Adipocyte (in vitro differentiated cells): ENCODE measurements around the gene CLDN20.
"Not testable (repeated sequence)": the region's sequence is repeated elsewhere in the genome, so short reads cannot be mapped to it uniquely, and the experiment has no call there.

Experiments used
- DNase-seq: peaks from one replicate; pipeline ENCODE4 v3.0.0-alpha.2; 2015; ENCODE audit warnings: low read depth
- H3K27me3 ChIP-seq: replicated peaks from 2 replicates; pipeline ENCODE4 v1.7.0; 2013; ENCODE audit warnings: mild to moderate bottlenecking, low read length, moderate library complexity; ENCODE audit not compliant: control insufficient read depth, insufficient read depth
- H3K36me3 ChIP-seq: 2 replicates; pipeline ENCODE4 v1.7.0; 2013; ENCODE audit warnings: low read length, mild to moderate bottlenecking, moderate library complexity; ENCODE audit not compliant: control insufficient read depth, insufficient read depth, severe bottlenecking
- H3K4me1 ChIP-seq: 2 replicates; pipeline ENCODE4 v1.7.0; 2013; ENCODE audit warnings: mild to moderate bottlenecking, low read length, moderate library complexity; ENCODE audit not compliant: control insufficient read depth, insufficient read depth
- H3K4me3 ChIP-seq: 2 replicates; pipeline ENCODE4 v1.7.0; 2013; ENCODE audit warnings: mild to moderate bottlenecking, low read length, moderate library complexity
- H3K9ac ChIP-seq: 2 replicates; pipeline ENCODE4 v1.7.0; 2013; ENCODE audit warnings: mild to moderate bottlenecking, low read length, moderate library complexity
- H3K9me3 ChIP-seq: 2 replicates; pipeline ENCODE4 v1.7.0; 2013; ENCODE audit warnings: mild to moderate bottlenecking, low read length, moderate library complexity; ENCODE audit not compliant: control insufficient read depth

The CLDN20 gene, protein sequence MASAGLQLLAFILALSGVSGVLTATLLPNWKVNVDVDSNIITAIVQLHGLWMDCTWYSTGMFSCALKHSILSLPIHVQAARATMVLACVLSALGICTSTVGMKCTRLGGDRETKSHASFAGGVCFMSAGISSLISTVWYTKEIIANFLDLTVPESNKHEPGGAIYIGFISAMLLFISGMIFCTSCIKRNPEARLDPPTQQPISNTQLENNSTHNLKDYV

DNA sequence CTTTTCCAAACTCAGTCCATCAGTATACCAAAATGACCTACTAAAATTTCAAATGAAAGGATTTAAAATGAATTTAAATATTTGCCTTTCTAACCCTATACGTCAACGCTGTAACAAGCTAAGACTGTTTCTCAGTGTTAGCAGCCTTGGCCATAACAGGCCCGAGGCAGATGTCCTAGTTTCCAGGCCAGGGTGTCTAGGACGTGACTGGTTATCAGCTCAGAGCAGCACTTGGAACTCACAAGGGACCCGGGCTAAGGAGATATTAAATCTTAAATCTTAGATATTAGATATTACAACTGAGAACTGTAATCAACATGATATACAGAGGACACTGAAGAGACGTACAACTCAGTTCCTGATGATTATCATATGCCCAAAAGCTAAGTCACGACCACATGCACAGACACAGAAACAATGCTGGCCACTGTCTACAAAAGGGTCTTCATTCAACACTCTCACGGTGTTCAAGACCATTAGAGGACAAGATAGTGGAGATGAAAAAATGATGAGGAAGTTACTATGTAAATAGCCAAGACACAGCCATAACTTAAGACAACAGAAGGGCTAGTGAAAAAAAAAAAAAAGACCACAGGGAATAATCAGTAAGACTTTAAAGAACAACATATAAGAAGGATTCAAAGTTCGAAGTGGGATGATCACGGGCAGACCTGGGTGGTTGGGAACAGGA lies at the start of gene CLDN20:
Gene CLDN20 (plus strand): TSS at position 641 of the 691 bp plus-strand sequence. CDS start 11,707 bp downstream, outside the sequence.
- Histone ChIP-seq H3K4me1 (peaks cover 5% of the 10 kb centered on the region), H3K36me3 (peaks cover 8% of the 10 kb centered on the region), H3K4me3 (no peak within 1 kb of the TSS), H3K9me3 (no peaks in the 10 kb centered on the region), H3K9ac (no peak within 1 kb of the TSS), H3K27me3 (no peaks in the 10 kb centered on the region)
- no peak for DNase-seq

DNA sequence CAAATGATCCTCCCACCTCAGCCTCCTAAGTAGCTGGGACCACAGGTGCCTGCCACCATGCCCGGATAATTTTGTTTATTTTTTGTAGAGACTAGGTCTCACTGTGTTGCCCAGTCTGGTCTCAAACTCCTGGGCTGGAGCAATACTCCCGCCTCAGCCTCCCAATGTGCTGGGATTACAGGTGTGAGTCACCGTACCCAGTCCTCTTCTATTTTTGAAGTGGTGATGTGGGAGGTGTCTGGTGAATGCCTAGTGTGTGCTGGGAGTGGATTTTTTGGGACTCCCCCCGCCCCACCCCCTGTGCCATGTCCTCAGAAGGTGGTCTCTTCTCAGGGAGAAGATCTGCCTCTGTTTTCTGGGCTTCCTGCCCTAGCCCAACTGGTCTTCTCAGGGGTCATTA lies 47.9 kb upstream of the CLDN20 start:
- DNase-seq = no peak
- Histone ChIP-seq H3K4me1 (no peaks in the 10 kb centered on the region), H3K4me3 (no peak overlapping the region), H3K36me3 (no peaks in the 10 kb centered on the region), H3K27me3 (no peaks in the 10 kb centered on the region), H3K9me3 (no peaks in the 10 kb centered on the region), H3K9ac (no peak overlapping the region)

DNA sequence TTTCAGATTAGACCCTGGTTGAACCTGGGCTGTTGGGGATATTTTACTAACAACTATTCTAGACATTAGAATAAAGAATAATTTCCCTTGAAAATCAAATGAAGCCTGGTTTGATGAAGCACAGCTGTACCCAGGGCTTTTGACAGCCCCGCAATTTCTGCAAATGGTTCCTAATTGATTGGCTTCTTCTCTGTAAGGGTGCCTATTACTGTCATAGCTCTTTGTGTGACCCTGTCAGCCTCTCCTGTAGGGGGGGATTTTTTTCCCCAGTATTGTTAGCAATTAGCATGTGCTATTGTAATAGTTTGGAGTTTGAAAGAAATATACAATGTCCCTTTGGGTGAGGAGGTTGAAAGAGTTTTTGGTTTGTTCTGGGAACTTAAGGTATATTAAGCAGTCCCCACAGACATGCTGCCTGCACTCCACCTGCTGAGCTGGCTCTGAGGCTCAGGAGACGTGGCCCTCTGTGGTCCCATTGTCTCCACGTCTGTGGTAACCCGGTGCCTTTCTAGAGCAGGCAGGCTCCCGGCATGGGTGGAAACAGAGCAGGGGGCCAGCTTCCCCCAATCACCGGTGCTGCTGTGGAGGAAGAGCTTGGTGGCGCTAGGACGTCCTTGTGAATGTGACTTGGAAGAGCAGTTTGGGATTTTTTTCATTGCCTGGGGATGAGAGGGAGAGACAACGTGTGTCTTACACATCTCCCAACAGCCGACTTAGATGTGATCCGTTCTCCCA lies 47.3 kb upstream of the CLDN20 start:
- H3K4me3 ChIP-seq = no peak overlapping the region

DNA sequence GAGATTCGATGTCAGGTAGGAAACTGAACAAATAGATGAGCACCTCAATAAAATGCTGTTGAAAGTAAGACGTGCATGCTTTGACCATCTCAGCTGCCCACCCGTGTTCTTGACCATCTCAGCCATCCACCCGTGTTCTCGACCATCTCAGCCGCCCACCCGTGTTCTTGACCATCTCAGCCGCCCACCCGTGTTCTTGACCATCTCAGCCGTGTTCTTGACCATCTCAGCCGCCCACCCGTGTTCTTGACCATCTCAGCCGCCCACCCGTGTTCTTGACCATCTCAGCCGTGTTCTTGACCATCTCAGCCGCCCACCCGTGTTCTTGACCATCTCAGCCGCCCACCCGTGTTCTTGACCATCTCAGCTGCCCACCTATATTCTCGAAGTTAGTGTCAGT lies 45.1 kb upstream of the CLDN20 start:
- not testable (repeated sequence) for H3K9me3 ChIP-seq, H3K4me1 ChIP-seq, H3K36me3 ChIP-seq, H3K27me3 ChIP-seq, DNase-seq, H3K9ac ChIP-seq, H3K4me3 ChIP-seq

More for the DNA sequence above, 47.3 kb upstream of the CLDN20 start:
- H3K4me1 ChIP-seq = no peaks in the 10 kb centered on the region
- no peaks in the 10 kb centered on the region for H3K9me3 ChIP-seq
- no peak overlapping the region for H3K9ac ChIP-seq
- H3K27me3 ChIP-seq = no peaks in the 10 kb centered on the region
- DNase-seq = no peak
- no peaks in the 10 kb centered on the region for H3K36me3 ChIP-seq

DNA sequence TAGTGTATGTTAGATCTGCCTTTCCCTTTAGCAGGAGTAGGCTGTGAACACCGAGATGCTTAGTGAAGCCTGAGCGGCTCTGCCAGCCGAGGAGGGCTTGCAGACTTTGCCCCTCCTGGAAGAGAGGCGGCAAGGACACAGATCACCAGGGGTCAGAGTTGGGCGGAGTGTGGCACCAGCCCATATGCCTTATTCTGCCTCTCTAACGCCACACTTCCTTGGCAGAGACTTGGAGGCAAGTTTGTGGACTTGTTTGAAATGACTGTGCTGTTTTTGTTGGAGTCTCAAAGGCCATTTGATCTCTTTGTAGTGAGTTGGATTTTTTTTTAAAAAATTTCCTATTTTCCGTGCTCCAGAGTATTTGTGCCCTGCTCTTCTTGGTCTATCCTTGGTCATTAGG lies 44.5 kb upstream of the CLDN20 start:
- H3K9ac ChIP-seq = no peak overlapping the region
- peaks cover 7% of the 10 kb centered on the region for H3K4me1 ChIP-seq
- H3K27me3 ChIP-seq = no peaks in the 10 kb centered on the region
- DNase-seq = no peak
- H3K36me3 ChIP-seq = no peaks in the 10 kb centered on the region
- H3K4me3 ChIP-seq = no peak overlapping the region
- no peaks in the 10 kb centered on the region for H3K9me3 ChIP-seq

DNA sequence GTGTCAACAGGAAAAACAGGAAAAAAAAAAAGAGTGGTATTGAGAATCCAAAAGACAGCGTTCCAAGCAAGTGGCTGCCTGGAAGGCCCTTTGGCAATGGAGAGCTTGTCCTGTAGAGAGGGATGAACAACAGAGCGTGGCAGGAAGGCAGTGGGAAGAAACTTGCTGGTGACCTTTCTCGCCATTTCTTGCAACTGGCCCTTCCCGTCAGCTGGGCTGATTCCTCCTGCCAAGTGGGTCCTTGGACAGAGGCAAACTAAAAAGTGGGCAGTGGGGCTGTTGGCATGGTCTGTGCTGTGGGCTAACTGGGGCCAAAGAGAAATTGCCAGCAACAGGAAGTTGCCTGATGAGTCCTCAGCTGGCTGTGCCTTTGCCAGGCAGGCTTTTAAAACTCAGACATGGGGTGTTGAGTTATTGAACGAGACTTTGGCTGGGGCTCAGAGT lies 43.9 kb upstream of the CLDN20 start:
- H3K36me3 ChIP-seq = no peaks in the 10 kb centered on the region
- H3K9me3 ChIP-seq = no peaks in the 10 kb centered on the region
- DNase-seq = no peak
- no peak overlapping the region for H3K4me3 ChIP-seq
- H3K27me3 ChIP-seq = no peaks in the 10 kb centered on the region
- peaks cover 8% of the 10 kb centered on the region for H3K4me1 ChIP-seq
- H3K9ac ChIP-seq = no peak overlapping the region

DNA sequence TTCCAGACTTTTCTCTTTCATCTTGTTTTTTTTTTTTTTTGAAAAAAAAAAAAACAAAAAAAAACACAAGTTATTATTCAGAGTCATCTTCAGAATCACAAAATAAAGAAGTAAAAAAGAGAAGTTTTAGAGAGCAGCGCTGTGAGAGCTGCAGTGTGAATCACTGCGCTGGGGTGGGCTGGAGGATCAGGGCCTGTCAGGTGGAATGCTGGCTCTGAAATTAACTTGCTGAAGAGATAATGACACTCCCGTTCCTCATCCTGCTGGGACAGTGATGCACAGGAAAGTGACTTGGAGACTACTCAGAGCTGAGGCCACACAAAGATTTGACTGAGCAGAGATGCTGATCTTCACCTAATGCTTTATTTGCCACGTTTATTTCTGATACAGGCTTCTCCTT lies 42.7 kb upstream of the CLDN20 start:
- no peak overlapping the region for H3K9ac ChIP-seq
- no peaks in the 10 kb centered on the region for H3K27me3 ChIP-seq
- no peaks in the 10 kb centered on the region for H3K36me3 ChIP-seq
- peaks cover 8% of the 10 kb centered on the region for H3K4me1 ChIP-seq
- no peaks in the 10 kb centered on the region for H3K9me3 ChIP-seq
- DNase-seq = no peak
- H3K4me3 ChIP-seq = no peak overlapping the region

DNA sequence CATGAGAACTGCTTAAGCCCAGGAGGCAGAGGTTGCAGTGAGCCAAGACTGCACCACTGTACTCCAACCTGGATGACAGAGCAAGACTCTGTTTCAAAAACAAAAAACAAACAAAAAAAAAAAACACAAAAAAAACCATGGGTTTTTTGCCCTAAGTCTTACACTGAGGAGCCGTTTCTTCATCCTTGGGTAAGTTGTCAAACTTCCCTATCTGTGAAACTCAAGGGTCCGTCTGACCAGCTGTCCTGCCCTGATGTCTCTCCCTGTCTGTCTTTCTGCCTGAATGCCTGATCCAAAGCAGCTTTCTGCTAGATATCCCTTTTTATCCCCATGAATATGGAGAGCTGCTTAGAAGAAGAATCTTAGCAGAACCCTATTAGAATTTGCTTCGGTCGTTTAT lies 41.3 kb upstream of the CLDN20 start:
- no peak overlapping the region for H3K4me3 ChIP-seq
- no peak for DNase-seq
- no peaks in the 10 kb centered on the region for H3K36me3 ChIP-seq
- no peak overlapping the region for H3K9ac ChIP-seq
- peaks cover 8% of the 10 kb centered on the region for H3K4me1 ChIP-seq
- no peaks in the 10 kb centered on the region for H3K27me3 ChIP-seq
- no peaks in the 10 kb centered on the region for H3K9me3 ChIP-seq

DNA sequence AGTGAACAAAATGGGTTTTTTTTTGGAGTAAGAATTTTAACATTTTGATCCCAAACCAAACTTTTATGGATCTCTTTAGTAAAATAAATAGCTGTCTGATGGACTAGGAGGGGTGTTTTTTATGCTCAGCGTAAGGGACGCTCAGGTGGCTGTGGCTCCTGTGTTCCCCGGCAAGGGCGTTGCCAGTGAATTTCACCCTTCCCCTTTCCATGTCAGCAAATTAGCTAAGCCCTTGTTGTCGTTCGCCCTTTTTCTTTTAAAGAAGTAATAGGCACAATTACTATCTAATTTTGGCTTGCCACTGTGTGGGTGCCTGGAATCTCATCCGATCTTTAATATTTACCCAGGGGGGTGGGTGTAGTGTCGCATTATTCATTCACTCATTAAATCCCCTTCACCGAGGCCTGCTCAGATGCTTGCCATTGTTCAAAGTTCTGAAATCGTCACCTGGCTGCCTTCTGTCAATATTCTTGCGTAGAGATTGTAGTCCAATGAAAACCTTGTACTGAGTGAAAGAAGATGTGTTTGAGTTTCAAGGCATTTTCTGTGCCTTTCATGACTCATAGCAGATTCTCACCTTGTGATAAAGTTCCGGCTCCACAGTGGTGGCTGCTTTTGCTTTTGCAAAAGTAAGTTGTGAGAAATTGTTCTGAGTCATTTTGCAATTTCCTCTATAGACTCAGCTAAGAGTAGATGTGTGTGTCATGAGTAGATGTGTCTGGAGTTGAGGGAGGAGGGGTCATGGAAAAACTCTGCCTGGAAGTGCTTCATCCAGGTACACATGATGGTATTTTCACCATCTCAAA lies 40.0 kb upstream of the CLDN20 start:
- Histone ChIP-seq H3K27me3 (no peaks in the 10 kb centered on the region), H3K4me1 (peaks cover 15% of the 10 kb centered on the region), H3K36me3 (no peaks in the 10 kb centered on the region), H3K9me3 (no peaks in the 10 kb centered on the region), H3K4me3 (no peak overlapping the region), H3K9ac (no peak overlapping the region)
- DNase-seq = peak; percentile 51

DNA sequence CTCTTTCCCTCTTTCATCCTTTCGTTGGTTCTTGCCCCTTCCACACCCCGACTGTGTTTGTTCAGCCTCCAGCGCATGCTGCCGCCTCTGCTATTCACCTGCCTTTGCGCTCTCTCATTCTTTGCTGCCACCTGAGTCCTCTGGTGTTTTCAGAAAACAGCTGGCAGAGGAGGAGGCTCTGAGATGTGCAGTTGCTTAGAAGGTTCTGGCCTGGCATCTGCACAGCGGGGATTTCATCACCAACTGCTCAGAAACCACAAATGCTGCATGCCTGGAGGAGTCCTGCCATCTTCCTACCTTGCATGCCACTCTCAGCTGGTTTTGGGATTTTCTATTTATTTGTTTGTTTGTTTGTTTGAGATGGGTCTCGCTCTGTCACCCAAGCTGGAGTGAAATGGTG lies 39.2 kb upstream of the CLDN20 start:
- DNase-seq = no peak
- no peaks in the 10 kb centered on the region for H3K36me3 ChIP-seq
- no peak overlapping the region for H3K4me3 ChIP-seq
- H3K27me3 ChIP-seq = no peaks in the 10 kb centered on the region
- H3K9ac ChIP-seq = no peak overlapping the region
- H3K4me1 ChIP-seq = peaks cover 17% of the 10 kb centered on the region
- H3K9me3 ChIP-seq = no peaks in the 10 kb centered on the region

DNA sequence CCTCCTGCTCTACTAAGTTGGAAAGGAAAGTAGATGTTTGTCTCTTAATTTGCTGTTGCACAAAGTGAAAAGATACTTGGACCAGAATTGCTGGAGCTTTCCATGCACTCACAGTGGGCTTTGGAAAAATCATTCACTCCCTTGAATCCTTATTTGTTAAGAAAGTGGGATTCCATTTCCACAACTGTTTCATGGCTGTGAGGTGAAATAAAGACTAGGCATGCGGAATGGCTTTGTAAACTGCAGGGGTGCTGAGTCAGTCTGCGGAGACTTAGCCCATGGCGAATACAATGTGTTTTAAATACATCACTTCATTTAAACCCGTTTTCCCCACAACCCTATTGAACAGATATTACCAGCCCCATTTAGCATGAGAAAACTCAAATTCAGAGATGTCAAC lies 36.8 kb upstream of the CLDN20 start:
- Histone ChIP-seq H3K27me3 (no peaks in the 10 kb centered on the region), H3K36me3 (no peaks in the 10 kb centered on the region), H3K9ac (no peak overlapping the region), H3K9me3 (no peaks in the 10 kb centered on the region), H3K4me3 (no peak overlapping the region), H3K4me1 (peaks cover 17% of the 10 kb centered on the region)
- no peak for DNase-seq
